Naive thymus-derived CD4-positive, alpha-beta T cell (primary cell): Measurements from ENCODE around the gene ALDH3A1. TPM values are rescaled to one million over a fixed set of nuclear protein-coding genes. Genes with fewer than 3 reads are reported as not detected.

ENCODE experiments used
- ATAC-seq: fragments of 150-1000 bp; cut with Tn5 transposase; 2 replicates; pipeline ENCODE4 v1.10.0; 2021; ENCODE audit warnings: mild to moderate bottlenecking, moderate library complexity
- CTCF ChIA-PET: fragments of 350-600 bp; sonication (Branson Sonifier 250); formaldehyde crosslinking; loops from one replicate; lab custom pipeline; 2021; ENCODE audit warnings: antibody characterized with exemption; lab: Charles Lee
- POLR2A ChIA-PET: fragments of 350-600 bp; sonication (Branson Sonifier 250); formaldehyde crosslinking; loops from one replicate; lab custom pipeline; 2021; ENCODE audit warnings: antibody characterized with exemption, inconsistent platforms; lab: Charles Lee
- DNase-seq, 9 donors: peaks; one replicate each; pipeline versions ENCODE4 v3.0.0 to v3.0.0-alpha.2; 2020 to 2022; ENCODE audit warnings: mixed read lengths in 1 of 9
- H3K27ac ChIP-seq: one replicate; pipeline ENCODE4 v1.7.0; 2013; ENCODE audit warnings: mild to moderate bottlenecking, low read depth, low read length, moderate library complexity
- H3K27me3 ChIP-seq, 2 donors: one replicate each; pipeline ENCODE4 v1.7.0; 2013; ENCODE audit warnings: low read length in 2 of 2, mild to moderate bottlenecking in 2 of 2, moderate library complexity in 2 of 2; ENCODE audit not compliant: control insufficient read depth in 2 of 2, insufficient read depth in 2 of 2
- H3K36me3 ChIP-seq, 3 experiments: 1 replicate in 2 of 3; 2 replicates in 1 of 3; pipeline ENCODE4 v1.7.0; 2013; ENCODE audit warnings: low read length in 3 of 3, mild to moderate bottlenecking in 3 of 3, moderate library complexity in 1 of 3; ENCODE audit not compliant: insufficient read depth in 3 of 3, control insufficient read depth in 2 of 3
- H3K4me1 ChIP-seq, 2 donors: one replicate each; pipeline ENCODE4 v1.7.0; 2013; ENCODE audit warnings: low read length in 2 of 2, mild to moderate bottlenecking in 2 of 2, moderate library complexity in 1 of 2; ENCODE audit not compliant: control insufficient read depth in 2 of 2, insufficient read depth in 2 of 2
- H3K4me3 ChIP-seq: 2 replicates; pipeline ENCODE4 v1.7.0; 2013; ENCODE audit warnings: mild to moderate bottlenecking, low read length
- H3K9me3 ChIP-seq, 3 experiments: 1 replicate in 2 of 3; 2 replicates in 1 of 3; pipeline ENCODE4 v1.7.0; 2013; ENCODE audit warnings: low read length in 3 of 3; ENCODE audit not compliant: control insufficient read depth in 2 of 3
- H3K27ac Mint-ChIP-seq, 9 donors: one replicate each; pipeline ENCODE4 v1.8.0; 2020 to 2022; ENCODE audit warnings: mixed read lengths in 9 of 9, mild to moderate bottlenecking in 8 of 9, moderate library complexity in 5 of 9, inconsistent platforms in 2 of 9
- H3K27me3 Mint-ChIP-seq, 5 donors: one replicate each; pipeline ENCODE4 v1.8.0; 2021 to 2022; ENCODE audit warnings: mixed read lengths in 5 of 5, mild to moderate bottlenecking in 1 of 5
- H3K36me3 Mint-ChIP-seq, 5 donors: one replicate each; pipeline ENCODE4 v1.8.0; 2020 to 2022; ENCODE audit warnings: mixed read lengths in 5 of 5, mild to moderate bottlenecking in 3 of 5, inconsistent platforms in 1 of 5
- H3K4me1 Mint-ChIP-seq, 7 donors: one replicate each; pipeline ENCODE4 v1.8.0; 2020 to 2022; ENCODE audit warnings: mixed read lengths in 7 of 7, mild to moderate bottlenecking in 3 of 7, inconsistent platforms in 1 of 7
- H3K4me3 Mint-ChIP-seq, 10 donors: one replicate each; pipeline ENCODE4 v1.8.0; 2020 to 2022; ENCODE audit warnings: mild to moderate bottlenecking in 10 of 10, mixed read lengths in 10 of 10, moderate library complexity in 6 of 10, inconsistent platforms in 2 of 10
- H3K9me3 Mint-ChIP-seq, 11 donors: one replicate each; pipeline ENCODE4 v1.8.0; 2020 to 2022; ENCODE audit warnings: mixed read lengths in 11 of 11, mild to moderate bottlenecking in 4 of 11, inconsistent platforms in 1 of 11, moderate library complexity in 1 of 11
- intact Hi-C, 2 donors: fragments of 100-400 bp; cut with micrococcal nuclease; formaldehyde crosslinking; loops; one replicate each; pipeline ENCODE4 v1.15.1; 2023
- polyA plus RNA-seq, 2 donors: library from polyadenylated mRNA; unstranded; fragments of 300-500 nt; fragmentation: Illumina TruSeq; gene quantifications; one replicate each; pipeline ENCODE4 v1.2.3, GENCODE V29; 2021
- total RNA-seq, 6 experiments: library from RNA in 5 of 6; stranded (reverse) in 5 of 6; gene quantifications; 1 replicate in 5 of 6; 2 replicates in 1 of 6; pipeline ENCODE4 v1.2.3 and lab custom pipeline; 2021 to 2026

ALDH3A1 gene
- total and polyA plus RNA-seq, 7 experiments from 2014 or later = 0.61 TPM; not detected in 6

- H3K36me3 ChIP-seq = no peaks in the 10 kb centered on the region
- H3K9me3 Mint-ChIP-seq = no peaks in the 10 kb centered on the region
- ATAC-seq = no peak
- no peaks in the 10 kb centered on the region for H3K4me1 ChIP-seq
- H3K27me3 Mint-ChIP-seq = peaks cover 0 to 5% (median 0%) of the 10 kb centered on the region in 5 donors
- H3K27ac Mint-ChIP-seq = no peak overlapping the region
- no peak overlapping the region for H3K4me3 Mint-ChIP-seq
- ChIA-PET CTCF (interaction anchor here (1.0 kb wide), 1 partner anchor 225 kb away, joined by 4 read pairs; no protein-coding TSS in a partner anchor), POLR2A (interaction anchor here (0.6 kb wide), 1 partner anchor 23 kb away, joined by 5 read pairs; no protein-coding TSS in a partner anchor)
- no peaks in the 10 kb centered on the region for H3K36me3 Mint-ChIP-seq
- no peak overlapping the region for H3K27ac ChIP-seq
- H3K9me3 ChIP-seq = no peaks in the 10 kb centered on the region
- no peak for DNase-seq
- intact Hi-C loops = no loop called here
- H3K4me1 Mint-ChIP-seq = no peaks in the 10 kb centered on the region
- no peak overlapping the region for H3K4me3 ChIP-seq
- H3K27me3 ChIP-seq = no peaks in the 10 kb centered on the region
Measured at GRCh38 chr17:19738757-19739156, 9.3 kb downstream of the ALDH3A1 start.

DNA sequence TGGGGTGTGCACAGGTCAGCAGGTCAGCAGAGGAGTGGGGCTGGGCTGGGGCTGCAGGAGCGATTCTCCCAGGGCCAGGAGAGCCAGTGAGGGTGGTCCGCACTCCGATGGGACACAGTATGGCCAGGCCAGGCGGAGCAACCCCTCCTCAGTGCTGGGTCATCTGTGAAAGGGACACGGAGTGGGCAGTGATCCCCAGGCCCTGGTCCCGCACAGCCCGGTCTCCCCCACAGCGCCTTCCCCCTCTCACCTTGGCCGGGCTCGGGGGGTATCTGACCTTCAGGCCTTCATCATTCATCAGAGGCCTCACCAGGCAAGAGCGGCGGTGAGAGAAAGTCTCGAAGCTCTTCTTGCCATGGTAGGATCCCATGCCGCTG, 10.0 kb downstream of the ALDH3A1 start:
- Histone ChIP-seq H3K4me1 (no peaks in the 10 kb centered on the region), H3K27me3 (no peaks in the 10 kb centered on the region), H3K27ac (no peak overlapping the region), H3K36me3 (no peaks in the 10 kb centered on the region), H3K4me3 (no peak overlapping the region), H3K9me3 (no peaks in the 10 kb centered on the region)
- CTCF ChIA-PET = interaction anchor here (0.6 to 0.7 kb wide), 2 partner anchors 9 to 140 kb away, joined by 4 to 6 read pairs; no protein-coding TSS in a partner anchor
- DNase-seq = no peak
- POLR2A ChIA-PET = interaction anchor here (0.6 kb wide), 1 partner anchor 23 kb away, joined by 5 read pairs; no protein-coding TSS in a partner anchor
- no peak for ATAC-seq
- intact Hi-C loops = no loop called here
- Mint-ChIP-seq H3K9me3 (no peaks in the 10 kb centered on the region), H3K4me3 (no peak overlapping the region), H3K4me1 (no peaks in the 10 kb centered on the region), H3K36me3 (no peaks in the 10 kb centered on the region), H3K27ac (no peak overlapping the region), H3K27me3 (peaks cover 0 to 5% (median 0%) of the 10 kb centered on the region in 5 donors)

- Histone ChIP-seq H3K27me3 (no peaks in the 10 kb centered on the region), H3K9me3 (no peaks in the 10 kb centered on the region), H3K27ac (no peak overlapping the region), H3K4me3 (no peak overlapping the region), H3K4me1 (no peaks in the 10 kb centered on the region), H3K36me3 (no peaks in the 10 kb centered on the region)
- Mint-ChIP-seq H3K27me3 (peaks cover 0 to 7% (median 0%) of the 10 kb centered on the region in 5 donors), H3K4me1 (no peaks in the 10 kb centered on the region), H3K36me3 (no peaks in the 10 kb centered on the region), H3K9me3 (no peaks in the 10 kb centered on the region), H3K4me3 (peak overlapping the region in 1 of 10 donors; percentile 14), H3K27ac (no peak overlapping the region)
- CTCF ChIA-PET = interaction anchor here (0.6 to 0.7 kb wide), 2 partner anchors 8 to 140 kb away, joined by 4 to 6 read pairs; no protein-coding TSS in a partner anchor
- ATAC-seq = no peak
- POLR2A ChIA-PET = no interaction called here
- intact Hi-C loops = no loop called here
- no peak for DNase-seq
Measured at GRCh38 chr17:19737305-19738072, 10.6 kb downstream of the ALDH3A1 start.

- no peaks in the 10 kb centered on the region for H3K9me3 Mint-ChIP-seq
- Histone ChIP-seq H3K9me3 (no peaks in the 10 kb centered on the region), H3K36me3 (no peaks in the 10 kb centered on the region), H3K4me3 (no peak overlapping the region), H3K27me3 (no peaks in the 10 kb centered on the region), H3K4me1 (no peaks in the 10 kb centered on the region), H3K27ac (no peak overlapping the region)
- H3K4me3 Mint-ChIP-seq = no peak overlapping the region
- ChIA-PET POLR2A (interaction anchor here (1.4 kb wide), 1 partner anchor 8 kb away, joined by 3 read pairs; no protein-coding TSS in a partner anchor), CTCF (interaction anchor here (1.1 kb wide), 1 partner anchor 9 kb away, joined by 3 read pairs; no protein-coding TSS in a partner anchor)
- H3K27ac Mint-ChIP-seq = no peak overlapping the region
- intact Hi-C loops = no loop called here
- peaks cover 0 to 7% (median 0%) of the 10 kb centered on the region in 5 donors for H3K27me3 Mint-ChIP-seq
- DNase-seq = no peak
- H3K4me1 Mint-ChIP-seq = no peaks in the 10 kb centered on the region
- no peaks in the 10 kb centered on the region for H3K36me3 Mint-ChIP-seq
- ATAC-seq = no peak
Measured at GRCh38 chr17:19736071-19736470, 12.0 kb downstream of the ALDH3A1 start.

- H3K27ac Mint-ChIP-seq = no peak overlapping the region
- H3K36me3 Mint-ChIP-seq = no peaks in the 10 kb centered on the region
- H3K9me3 ChIP-seq = no peaks in the 10 kb centered on the region
- ATAC-seq (no peak), DNase-seq (no peak)
- H3K4me3 Mint-ChIP-seq = no peak overlapping the region
- H3K9me3 Mint-ChIP-seq = no peaks in the 10 kb centered on the region
- no peaks in the 10 kb centered on the region for H3K36me3 ChIP-seq
- no peaks in the 10 kb centered on the region for H3K27me3 ChIP-seq
- H3K4me1 Mint-ChIP-seq = no peaks in the 10 kb centered on the region
- ChIA-PET CTCF (no interaction called here), POLR2A (interaction anchor here (1.0 kb wide), 1 partner anchor 86 kb away, joined by 3 read pairs; the partner anchor contains the start of gene ALDH3A2)
- H3K27me3 Mint-ChIP-seq = peaks cover 0 to 7% (median 0%) of the 10 kb centered on the region in 5 donors
- no peaks in the 10 kb centered on the region for H3K4me1 ChIP-seq
- intact Hi-C loops = no loop called here
- H3K27ac ChIP-seq = no peak overlapping the region
- no peak overlapping the region for H3K4me3 ChIP-seq
Measured at GRCh38 chr17:19733953-19734526, 14.1 kb downstream of the ALDH3A1 start.

- Histone ChIP-seq H3K4me1 (no peaks in the 10 kb centered on the region), H3K4me3 (no peak overlapping the region), H3K9me3 (no peaks in the 10 kb centered on the region), H3K27me3 (no peaks in the 10 kb centered on the region), H3K27ac (no peak overlapping the region), H3K36me3 (no peaks in the 10 kb centered on the region)
- no peak overlapping the region for H3K4me3 Mint-ChIP-seq
- H3K4me1 Mint-ChIP-seq = peaks cover 0 to 11% (median 2%) of the 10 kb centered on the region in 7 donors
- no peaks in the 10 kb centered on the region for H3K36me3 Mint-ChIP-seq
- no peak for DNase-seq
- peaks cover 0 to 7% (median 0%) of the 10 kb centered on the region in 5 donors for H3K27me3 Mint-ChIP-seq
- POLR2A ChIA-PET = interaction anchor here (0.7 kb wide), 1 partner anchor 9 kb away, joined by 3 read pairs; no protein-coding TSS in a partner anchor
- CTCF ChIA-PET = interaction anchor here (1.8 kb wide), 1 partner anchor 10 kb away, joined by 4 read pairs; no protein-coding TSS in a partner anchor
- intact Hi-C loops = no loop called here
- H3K9me3 Mint-ChIP-seq = no peaks in the 10 kb centered on the region
- ATAC-seq = no peak
- peak overlapping the region in 4 of 9 donors; percentile 7 to 20 (median 10) for H3K27ac Mint-ChIP-seq
Measured at GRCh38 chr17:19731626-19732025, 16.5 kb downstream of the ALDH3A1 start.
